Mesenchymal stem cell (in vitro differentiated cells and primary cell): Measurements from ENCODE around the gene APEH.

Experiments
- DNase-seq: peaks from one replicate; pipeline ENCODE4 v3.0.0-alpha.2; 2013
- H2AFZ ChIP-seq: one replicate; pipeline ENCODE4 v1.6.1; 2013; ENCODE audit warnings: low read depth, mild to moderate bottlenecking, control low read depth, inconsistent platforms, low read length, moderate library complexity
- H2AK5ac ChIP-seq: 2 replicates; pipeline ENCODE4 v1.6.1; 2013; ENCODE audit warnings: low read length, moderate library complexity, mild to moderate bottlenecking, inconsistent platforms; ENCODE audit not compliant: severe bottlenecking
- H2BK120ac ChIP-seq: one replicate; pipeline ENCODE4 v1.6.1; 2013; ENCODE audit warnings: low read depth, mild to moderate bottlenecking, inconsistent platforms, low read length, moderate library complexity
- H2BK12ac ChIP-seq, 2 experiments: one replicate each; pipeline ENCODE4 v1.6.1; 2013; ENCODE audit warnings: inconsistent platforms in 2 of 2, low read length in 2 of 2, mild to moderate bottlenecking in 2 of 2, moderate library complexity in 2 of 2, control low read depth in 1 of 2
- H2BK15ac ChIP-seq: one replicate; pipeline ENCODE4 v1.6.1; 2013; ENCODE audit warnings: mild to moderate bottlenecking, low read depth, inconsistent platforms; ENCODE audit not compliant: poor library complexity, severe bottlenecking
- H2BK5ac ChIP-seq: 2 replicates; pipeline ENCODE4 v1.6.1; 2013; ENCODE audit warnings: low read depth, mild to moderate bottlenecking, low read length, control low read depth, inconsistent platforms; ENCODE audit not compliant: poor library complexity, severe bottlenecking
- H3K14ac ChIP-seq, 2 experiments: one replicate each; pipeline ENCODE4 v1.6.1; 2013; ENCODE audit warnings: inconsistent platforms in 2 of 2, low read length in 2 of 2, control low read depth in 1 of 2, mild to moderate bottlenecking in 1 of 2, moderate library complexity in 1 of 2
- H3K18ac ChIP-seq, 2 experiments: one replicate each; pipeline ENCODE4 v1.6.1; 2013; ENCODE audit warnings: inconsistent platforms in 2 of 2, low read length in 2 of 2, control low read depth in 1 of 2, low read depth in 1 of 2, mild to moderate bottlenecking in 1 of 2
- H3K23ac ChIP-seq, 2 experiments: one replicate each; pipeline ENCODE4 v1.6.1; 2013; ENCODE audit warnings: inconsistent platforms in 2 of 2, low read length in 2 of 2, mild to moderate bottlenecking in 2 of 2, moderate library complexity in 2 of 2, control low read depth in 1 of 2
- H3K27ac ChIP-seq: 2 replicates; pipeline ENCODE4 v1.5.1; 2013; ENCODE audit warnings: mild to moderate bottlenecking, moderate library complexity, low read length, control low read depth, inconsistent platforms; ENCODE audit not compliant: poor library complexity, severe bottlenecking
- H3K27me3 ChIP-seq, 2 experiments: 2 replicates each; pipeline versions ENCODE4 v1.6.1 to v1.7.0; 2013; ENCODE audit warnings: low read length in 2 of 2, mild to moderate bottlenecking in 2 of 2, moderate library complexity in 2 of 2, control low read depth in 1 of 2, inconsistent platforms in 1 of 2; ENCODE audit not compliant: control insufficient read depth in 1 of 2, insufficient read depth in 1 of 2
- H3K36me3 ChIP-seq, 2 experiments: 2 replicates each; pipeline versions ENCODE4 v1.6.1 to v1.7.0; 2013; ENCODE audit warnings: low read length in 2 of 2, control low read depth in 1 of 2, inconsistent platforms in 1 of 2, low read depth in 1 of 2, mild to moderate bottlenecking in 1 of 2; ENCODE audit not compliant: insufficient read depth in 2 of 2, control insufficient read depth in 1 of 2
- H3K4ac ChIP-seq, 2 experiments: one replicate each; pipeline ENCODE4 v1.6.1; 2013; ENCODE audit warnings: inconsistent platforms in 2 of 2, low read length in 2 of 2, mild to moderate bottlenecking in 2 of 2, moderate library complexity in 2 of 2, control low read depth in 1 of 2, low read depth in 1 of 2
- H3K4me1 ChIP-seq: 2 replicates; pipeline ENCODE4 v1.6.1; 2013; ENCODE audit warnings: low read depth, low read length, control low read depth; ENCODE audit not compliant: control insufficient read depth, insufficient read depth
- H3K4me2 ChIP-seq: 2 replicates; pipeline ENCODE4 v1.6.1; 2013; ENCODE audit warnings: low read length, mild to moderate bottlenecking, inconsistent platforms; ENCODE audit not compliant: poor library complexity, severe bottlenecking
- H3K4me3 ChIP-seq, 2 experiments: 2 replicates each; pipeline versions ENCODE4 v1.5.1 to v1.7.0; 2013; ENCODE audit warnings: low read length in 2 of 2, mild to moderate bottlenecking in 2 of 2, control low read depth in 1 of 2, low read depth in 1 of 2; ENCODE audit not compliant: insufficient read depth in 1 of 2
- H3K79me1 ChIP-seq: replicated peaks from 2 replicates; pipeline ENCODE4 v1.6.1; 2013; ENCODE audit warnings: mild to moderate bottlenecking, control low read depth, low read length, inconsistent platforms; ENCODE audit not compliant: poor library complexity, severe bottlenecking
- H3K9ac ChIP-seq: 2 replicates; pipeline ENCODE4 v1.7.0; 2013; ENCODE audit warnings: mild to moderate bottlenecking, low read length, moderate library complexity
- H3K9me3 ChIP-seq: 2 replicates; pipeline ENCODE4 v1.7.0; 2013; ENCODE audit warnings: mild to moderate bottlenecking, low read length; ENCODE audit not compliant: control insufficient read depth
- H4K8ac ChIP-seq: one replicate; pipeline ENCODE4 v1.6.1; 2013; ENCODE audit warnings: inconsistent platforms, mild to moderate bottlenecking, low read length, moderate library complexity
- H4K91ac ChIP-seq: one replicate; pipeline ENCODE4 v1.6.1; 2013; ENCODE audit warnings: mild to moderate bottlenecking, low read length, inconsistent platforms
- WGBS: methylation state at CpG from one replicate; pipeline ENCODE4 v1.1.7; 2013; ENCODE audit warnings: mixed read lengths; 5-methylcytosine and 5-hydroxymethylcytosine counted together

Gene APEH

DNA sequence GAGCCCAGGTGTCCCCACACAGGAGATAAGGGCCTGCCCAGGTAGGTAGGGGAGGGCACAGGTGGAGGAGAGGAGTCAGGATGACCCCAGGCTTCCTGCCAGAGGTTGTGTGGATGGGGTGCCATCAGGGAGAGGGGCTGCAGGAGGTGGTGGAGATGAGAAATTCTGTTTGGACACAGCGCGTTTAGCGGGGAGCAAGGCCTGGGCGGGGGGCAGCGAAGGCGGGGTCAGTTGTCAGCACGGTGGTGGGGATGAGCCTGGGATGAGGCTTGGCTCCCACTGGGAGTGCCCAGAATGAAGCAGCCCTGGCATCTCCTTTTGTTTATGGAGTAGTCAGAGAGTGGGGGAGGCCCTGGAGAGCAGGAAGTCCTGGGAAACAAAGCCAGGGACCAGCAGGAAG lies 29.8 kb downstream of the APEH start:
- H3K14ac ChIP-seq, result no peak overlapping the region

GRCh38 chr3:49704629-49705028 lies 30.5 kb downstream of the APEH start:
- H2BK15ac ChIP-seq, result no peak overlapping the region
- no peaks in the 10 kb centered on the region for H3K9me3 ChIP-seq
- no peak overlapping the region for H4K91ac ChIP-seq
- H2BK5ac ChIP-seq, result no peak overlapping the region
- H3K27ac ChIP-seq, result no peak overlapping the region
- peaks cover 2% of the 10 kb centered on the region for H3K79me1 ChIP-seq
- peaks cover 54 to 73% of the 10 kb centered on the region in 2 experiments for H3K36me3 ChIP-seq
- no peaks in the 10 kb centered on the region for H3K27me3 ChIP-seq
- H3K4me1 ChIP-seq, result peaks cover 22% of the 10 kb centered on the region
- H3K23ac ChIP-seq, result no peak overlapping the region
- H3K4me3 ChIP-seq, result no peak overlapping the region
- H3K14ac ChIP-seq, result no peak overlapping the region
- no peak overlapping the region for H3K4ac ChIP-seq
- WGBS, result 95% methylated on average over 8 of the region's 8 CpGs
- no peak overlapping the region for H3K9ac ChIP-seq
- H2AK5ac ChIP-seq, result no peak overlapping the region
- no peak for DNase-seq
- no peak overlapping the region for H3K18ac ChIP-seq
- no peak overlapping the region for H4K8ac ChIP-seq
- no peak overlapping the region for H2BK120ac ChIP-seq
- no peak overlapping the region for H2AFZ ChIP-seq
- H3K4me2 ChIP-seq, result no peak overlapping the region
- H2BK12ac ChIP-seq, result no peak overlapping the region

More for the DNA sequence above, 29.8 kb downstream of the APEH start:
- no peak overlapping the region for H4K91ac ChIP-seq
- peaks cover 29% of the 10 kb centered on the region for H3K4me1 ChIP-seq
- H4K8ac ChIP-seq, result no peak overlapping the region
- H3K9me3 ChIP-seq, result no peaks in the 10 kb centered on the region
- no peak overlapping the region for H2AK5ac ChIP-seq
- no peak overlapping the region for H2BK12ac ChIP-seq
- peaks cover 54 to 80% of the 10 kb centered on the region in 2 experiments for H3K36me3 ChIP-seq
- H2AFZ ChIP-seq, result no peak overlapping the region
- no peak overlapping the region for H3K4me3 ChIP-seq
- WGBS, result over 99% methylated on average over 7 of the region's 7 CpGs
- H3K18ac ChIP-seq, result no peak overlapping the region
- H2BK5ac ChIP-seq, result no peak overlapping the region
- H3K27me3 ChIP-seq, result no peaks in the 10 kb centered on the region
- no peak overlapping the region for H3K4ac ChIP-seq
- H3K79me1 ChIP-seq, result peaks cover 2% of the 10 kb centered on the region
- H3K23ac ChIP-seq, result no peak overlapping the region
- no peak overlapping the region for H2BK15ac ChIP-seq
- no peak for DNase-seq
- H3K27ac ChIP-seq, result no peak overlapping the region
- no peak overlapping the region for H2BK120ac ChIP-seq
- no peak overlapping the region for H3K4me2 ChIP-seq
- no peak overlapping the region for H3K9ac ChIP-seq

GRCh38 chr3:49705390-49705960 lies 31.3 kb downstream of the APEH start:
- 96% methylated on average over 15 of the region's 17 CpGs for WGBS
- Histone ChIP-seq H3K4me3 (no peak overlapping the region), H2AFZ (no peak overlapping the region)

GRCh38 chr3:49706456-49707112 lies 32.4 kb downstream of the APEH start:
- WGBS, result 94% methylated on average over 9 of the region's 9 CpGs

More at GRCh38 chr3:49705390-49705960, 31.3 kb downstream of the APEH start:
- Histone ChIP-seq H3K4ac (no peak overlapping the region), H3K79me1 (peaks cover 2% of the 10 kb centered on the region), H3K27me3 (no peaks in the 10 kb centered on the region), H3K9ac (no peak overlapping the region), H2AK5ac (no peak overlapping the region), H2BK120ac (no peak overlapping the region), H3K4me1 (peaks cover 22% of the 10 kb centered on the region), H3K9me3 (no peaks in the 10 kb centered on the region), H3K36me3 (peaks cover 46 to 65% of the 10 kb centered on the region in 2 experiments), H2BK12ac (no peak overlapping the region), H3K27ac (no peak overlapping the region), H3K18ac (no peak overlapping the region), H3K14ac (no peak overlapping the region), H4K8ac (no peak overlapping the region), H3K23ac (no peak overlapping the region), H2BK15ac (no peak overlapping the region), H4K91ac (peak overlapping the region; percentile 43), H2BK5ac (no peak overlapping the region), H3K4me2 (no peak overlapping the region)
- no peak for DNase-seq

More at GRCh38 chr3:49706456-49707112, 32.4 kb downstream of the APEH start:
- H3K4me2 ChIP-seq, result no peak overlapping the region
- peaks cover 1% of the 10 kb centered on the region for H3K79me1 ChIP-seq
- no peaks in the 10 kb centered on the region for H3K27me3 ChIP-seq
- no peaks in the 10 kb centered on the region for H3K9me3 ChIP-seq
- no peak overlapping the region for H3K23ac ChIP-seq
- no peak for DNase-seq
- H3K27ac ChIP-seq, result no peak overlapping the region
- no peak overlapping the region for H2BK120ac ChIP-seq
- H4K91ac ChIP-seq, result no peak overlapping the region
- H3K4me3 ChIP-seq, result no peak overlapping the region
- no peak overlapping the region for H3K14ac ChIP-seq
- no peak overlapping the region for H2BK15ac ChIP-seq
- no peak overlapping the region for H4K8ac ChIP-seq
- no peak overlapping the region for H3K4ac ChIP-seq
- peaks cover 22% of the 10 kb centered on the region for H3K4me1 ChIP-seq
- no peak overlapping the region for H2BK5ac ChIP-seq
- no peak overlapping the region for H2AK5ac ChIP-seq
- H2BK12ac ChIP-seq, result no peak overlapping the region
- no peak overlapping the region for H3K18ac ChIP-seq
- H3K36me3 ChIP-seq, result peaks cover 45 to 60% of the 10 kb centered on the region in 2 experiments
- H3K9ac ChIP-seq, result no peak overlapping the region
- H2AFZ ChIP-seq, result no peak overlapping the region
